ENCODE results near the gene RAB14.
"Not testable (repeated sequence)": the region's sequence is repeated elsewhere in the genome, so short reads cannot be mapped to it uniquely, and the experiment has no call there.

Gene RAB14

GRCh38 chr9:121189006-121189405 is 12.7 kb downstream of the RAB14 start:
- DNase-seq: no peak

- no peak for DNase-seq
These were observed 13.9 kb downstream of the RAB14 start for GRCh38 chr9:121187636-121188305.

GRCh38 chr9:121185774-121186403 is 15.8 kb downstream of the RAB14 start:
- no peak for DNase-seq

- no peak for DNase-seq
These were observed 16.4 kb downstream of the RAB14 start for GRCh38 chr9:121185178-121185745.

GRCh38 chr9:121184463-121184862 is 17.2 kb downstream of the RAB14 start:
- DNase-seq: no peak

- no peak for DNase-seq
These were observed 17.8 kb downstream of the RAB14 start for GRCh38 chr9:121183666-121184423.

GRCh38 chr9:121182989-121183388 is 18.7 kb downstream of the RAB14 start:
- DNase-seq: no peak

GRCh38 chr9:121182101-121182836 is 19.4 kb downstream of the RAB14 start:
- DNase-seq: no peak

- DNase-seq: no peak
These were observed 21.6 kb downstream of the RAB14 start for GRCh38 chr9:121179930-121180681.

- DNase-seq: not testable (repeated sequence)
These were observed 22.3 kb downstream of the RAB14 start for GRCh38 chr9:121179373-121179721.

GRCh38 chr9:121178676-121179372 is 22.8 kb downstream of the RAB14 start:
- no peak for DNase-seq

GRCh38 chr9:121173501-121173900 is 28.2 kb downstream of the RAB14 start:
- DNase-seq: no peak

GRCh38 chr9:121172726-121173487 is 28.8 kb downstream of the RAB14 start:
- no peak for DNase-seq

GRCh38 chr9:121171236-121171635 is 30.4 kb downstream of the RAB14 start:
- no peak for DNase-seq

GRCh38 chr9:121169094-121169601 is 32.5 kb downstream of the RAB14 start:
- no peak for DNase-seq

GRCh38 chr9:121168052-121168451 is 33.6 kb downstream of the RAB14 start:
- DNase-seq: no peak

GRCh38 chr9:121160025-121160424 is 41.6 kb downstream of the RAB14 start:
- no peak for DNase-seq

GRCh38 chr9:121157939-121158338 is 43.7 kb downstream of the RAB14 start:
- DNase-seq: no peak

- no peak for DNase-seq
These were observed 45.4 kb downstream of the RAB14 start for GRCh38 chr9:121156263-121156731.

- DNase-seq: no peak
These were observed 46.9 kb downstream of the RAB14 start for GRCh38 chr9:121154782-121155181.

- no peak for DNase-seq
These were observed 48.0 kb downstream of the RAB14 start for GRCh38 chr9:121153642-121154041.
